Measurements from ENCODE around the gene LRRC71.

LRRC71 gene

DNA sequence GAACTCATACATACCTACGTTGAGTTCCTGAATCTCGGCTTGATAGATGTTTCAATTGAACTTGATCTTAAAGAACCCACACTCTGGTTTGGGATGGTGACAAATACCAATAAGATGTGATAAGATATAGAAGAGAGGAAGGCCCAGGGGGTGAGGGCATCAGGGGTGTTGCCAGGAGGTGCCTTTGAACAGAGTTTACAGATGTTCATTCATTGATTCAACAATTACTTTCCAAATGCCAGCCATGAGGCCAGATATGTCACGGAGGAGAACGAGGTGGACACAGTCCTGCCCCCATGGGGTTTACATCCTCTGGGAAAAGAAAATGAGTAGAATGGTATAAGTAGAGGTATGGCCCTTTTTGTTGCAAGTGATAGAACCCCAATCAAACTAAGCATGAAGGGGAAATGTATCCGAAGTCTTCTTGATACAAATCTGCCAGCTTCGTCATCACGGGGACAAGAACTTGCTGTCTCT is 659 bp downstream of the LRRC71 start:
- no peaks in the 10 kb centered on the region for H3K27me3 ChIP-seq

DNA sequence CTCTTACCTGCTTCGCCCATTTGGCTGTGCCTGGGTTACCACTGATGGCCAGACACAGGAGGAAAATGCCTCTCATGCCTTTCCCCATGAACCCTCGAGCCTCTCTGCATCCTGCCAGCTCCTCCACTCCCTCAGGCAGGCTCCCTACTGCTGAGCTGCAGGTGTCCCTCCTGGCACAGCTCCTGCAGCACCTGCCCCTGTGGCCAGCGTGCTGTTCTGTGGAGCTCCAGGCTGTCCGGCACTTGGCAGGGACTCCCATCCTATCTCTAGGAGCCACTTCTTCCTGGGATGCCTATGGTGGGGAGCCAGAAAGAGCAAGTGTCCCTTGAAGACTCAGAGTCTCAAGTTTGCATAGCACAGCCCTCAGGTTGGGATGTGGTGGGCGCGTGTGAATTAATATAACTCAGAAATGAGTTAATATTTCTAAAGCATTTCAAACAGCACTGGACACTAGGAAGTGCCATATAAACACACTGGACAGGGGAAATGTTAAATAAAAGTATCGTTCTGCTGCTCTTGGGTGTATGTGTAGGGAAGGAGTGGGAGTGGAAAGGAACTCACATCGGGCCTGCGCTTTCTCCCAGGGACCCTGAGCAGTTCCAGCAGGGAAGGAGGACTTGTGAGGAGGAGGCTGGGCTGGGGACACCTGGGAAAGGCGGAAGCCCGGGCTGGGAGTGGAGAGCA is 2.7 kb downstream of the LRRC71 start:
- no peak overlapping the region for H3K4me3 ChIP-seq (ENCODE audit: low read depth, low read length)
- no peaks in the 10 kb centered on the region for H3K9me3 ChIP-seq
- DNase-seq = no peak
- no peaks in the 10 kb centered on the region for H3K36me3 ChIP-seq
- TF ChIP-seq, protein P1, sequence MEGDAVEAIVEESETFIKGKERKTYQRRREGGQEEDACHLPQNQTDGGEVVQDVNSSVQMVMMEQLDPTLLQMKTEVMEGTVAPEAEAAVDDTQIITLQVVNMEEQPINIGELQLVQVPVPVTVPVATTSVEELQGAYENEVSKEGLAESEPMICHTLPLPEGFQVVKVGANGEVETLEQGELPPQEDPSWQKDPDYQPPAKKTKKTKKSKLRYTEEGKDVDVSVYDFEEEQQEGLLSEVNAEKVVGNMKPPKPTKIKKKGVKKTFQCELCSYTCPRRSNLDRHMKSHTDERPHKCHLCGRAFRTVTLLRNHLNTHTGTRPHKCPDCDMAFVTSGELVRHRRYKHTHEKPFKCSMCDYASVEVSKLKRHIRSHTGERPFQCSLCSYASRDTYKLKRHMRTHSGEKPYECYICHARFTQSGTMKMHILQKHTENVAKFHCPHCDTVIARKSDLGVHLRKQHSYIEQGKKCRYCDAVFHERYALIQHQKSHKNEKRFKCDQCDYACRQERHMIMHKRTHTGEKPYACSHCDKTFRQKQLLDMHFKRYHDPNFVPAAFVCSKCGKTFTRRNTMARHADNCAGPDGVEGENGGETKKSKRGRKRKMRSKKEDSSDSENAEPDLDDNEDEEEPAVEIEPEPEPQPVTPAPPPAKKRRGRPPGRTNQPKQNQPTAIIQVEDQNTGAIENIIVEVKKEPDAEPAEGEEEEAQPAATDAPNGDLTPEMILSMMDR (IDR thresholded peaks at IDR 0.05; ENCODE audit: low read depth, low read length) = no peak
- H3K4me1 ChIP-seq = peaks cover 6% of the 10 kb centered on the region
- H3K27me3 ChIP-seq = no peaks in the 10 kb centered on the region

More for the DNA sequence above, 659 bp downstream of the LRRC71 start:
- TF ChIP-seq, protein P1 (IDR thresholded peaks at IDR 0.05; ENCODE audit: low read depth, low read length) = no peak
- DNase-seq = no peak
- no peaks in the 10 kb centered on the region for H3K36me3 ChIP-seq
- H3K4me3 ChIP-seq (ENCODE audit: low read depth, low read length) = no peak overlapping the region
- H3K9me3 ChIP-seq = no peaks in the 10 kb centered on the region
- H3K4me1 ChIP-seq = peaks cover 6% of the 10 kb centered on the region

DNA sequence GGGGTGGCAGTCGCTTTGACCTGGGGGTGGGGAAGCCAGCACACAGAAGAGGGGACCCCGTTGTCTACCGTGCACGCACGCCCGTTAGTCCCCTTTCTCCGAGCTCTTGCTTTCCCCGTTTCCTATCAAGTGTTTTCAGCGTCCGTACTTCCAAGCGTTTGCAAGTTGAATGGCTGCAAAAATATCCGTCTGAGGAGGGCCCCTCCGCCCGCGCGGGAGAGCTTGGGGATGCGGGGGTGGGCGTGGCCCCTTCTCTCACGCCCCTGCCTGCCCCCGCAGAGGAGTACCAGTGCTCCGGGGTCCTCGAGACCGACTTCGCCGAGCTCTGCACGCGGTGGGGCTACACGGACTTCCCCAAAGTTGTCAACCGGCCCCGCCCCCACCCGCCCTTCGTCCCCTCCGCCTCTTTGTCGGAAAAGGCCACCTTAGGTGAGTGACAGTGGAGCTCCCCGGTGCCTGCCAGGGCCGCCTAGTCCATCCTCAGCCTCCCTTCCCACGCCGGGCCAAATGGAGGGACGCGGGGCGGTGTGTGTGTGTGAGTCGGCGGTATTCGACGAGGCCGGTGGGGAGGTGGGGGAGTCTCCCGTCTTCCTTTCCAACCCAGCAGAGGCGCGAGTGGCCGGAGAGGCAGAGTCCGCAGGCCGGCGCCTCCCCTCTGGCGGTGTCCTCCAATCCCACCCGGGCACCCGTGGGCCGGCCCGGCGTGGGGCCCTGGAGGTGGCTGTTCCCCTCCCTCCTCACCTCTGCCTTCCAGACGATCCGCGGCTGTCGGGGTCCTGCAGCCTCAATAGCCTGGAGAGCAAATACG is 3.4 kb downstream of the LRRC71 start:
- TF ChIP-seq, protein P1 (IDR thresholded peaks at IDR 0.05; ENCODE audit: low read depth, low read length) = no peak
- Histone ChIP-seq H3K27me3 (peaks cover under 1% of the 10 kb centered on the region; the same call in 1 of the 2 replicates), H3K4me1 (peaks cover 6% of the 10 kb centered on the region), H3K4me3 (ENCODE audit: low read depth, low read length) (no peak overlapping the region), H3K9me3 (no peaks in the 10 kb centered on the region), H3K36me3 (no peaks in the 10 kb centered on the region)
- DNase-seq = no peak

DNA sequence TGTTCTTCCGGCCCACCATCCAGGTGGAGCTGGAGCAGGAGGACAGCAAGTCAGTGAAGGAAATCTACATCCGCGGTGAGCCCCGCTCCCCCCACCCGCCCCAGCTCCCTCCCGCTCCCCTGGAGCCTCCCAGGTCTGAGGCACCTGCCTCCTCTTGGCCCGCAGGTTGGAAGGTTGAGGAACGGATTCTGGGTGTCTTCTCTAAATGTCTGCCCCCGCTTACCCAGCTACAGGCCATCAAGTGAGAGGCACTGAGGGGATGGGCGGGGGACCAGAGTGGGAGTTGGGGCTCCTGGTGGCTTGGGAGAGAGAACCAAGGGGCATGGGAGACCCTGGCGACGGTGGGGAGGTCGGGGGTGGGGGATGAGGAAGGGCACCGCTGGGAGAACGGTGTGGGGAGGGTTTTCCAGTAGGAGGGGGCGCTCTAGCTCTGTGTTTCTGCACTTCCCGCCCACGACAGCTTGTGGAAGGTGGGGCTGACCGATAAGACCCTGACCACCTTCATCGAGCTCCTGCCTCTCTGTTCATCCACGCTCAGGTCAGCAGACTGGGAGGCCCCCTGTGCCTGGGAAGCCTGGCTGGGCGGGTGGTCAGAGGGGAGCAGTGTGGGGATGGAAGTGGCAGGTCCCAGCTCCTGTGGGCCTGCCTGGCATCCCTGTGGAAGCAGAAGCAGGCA is 4.2 kb downstream of the LRRC71 start:
- DNase-seq = no peak
- TF ChIP-seq, protein P1 (IDR thresholded peaks at IDR 0.05; ENCODE audit: low read depth, low read length) = no peak
- H3K9me3 ChIP-seq = no peaks in the 10 kb centered on the region
- no peak overlapping the region for H3K4me3 ChIP-seq (ENCODE audit: low read depth, low read length)
- H3K36me3 ChIP-seq = no peaks in the 10 kb centered on the region
- peaks cover 6% of the 10 kb centered on the region for H3K4me1 ChIP-seq
- H3K27me3 ChIP-seq = peaks cover 2% of the 10 kb centered on the region; the same call in 1 of the 2 replicates

DNA sequence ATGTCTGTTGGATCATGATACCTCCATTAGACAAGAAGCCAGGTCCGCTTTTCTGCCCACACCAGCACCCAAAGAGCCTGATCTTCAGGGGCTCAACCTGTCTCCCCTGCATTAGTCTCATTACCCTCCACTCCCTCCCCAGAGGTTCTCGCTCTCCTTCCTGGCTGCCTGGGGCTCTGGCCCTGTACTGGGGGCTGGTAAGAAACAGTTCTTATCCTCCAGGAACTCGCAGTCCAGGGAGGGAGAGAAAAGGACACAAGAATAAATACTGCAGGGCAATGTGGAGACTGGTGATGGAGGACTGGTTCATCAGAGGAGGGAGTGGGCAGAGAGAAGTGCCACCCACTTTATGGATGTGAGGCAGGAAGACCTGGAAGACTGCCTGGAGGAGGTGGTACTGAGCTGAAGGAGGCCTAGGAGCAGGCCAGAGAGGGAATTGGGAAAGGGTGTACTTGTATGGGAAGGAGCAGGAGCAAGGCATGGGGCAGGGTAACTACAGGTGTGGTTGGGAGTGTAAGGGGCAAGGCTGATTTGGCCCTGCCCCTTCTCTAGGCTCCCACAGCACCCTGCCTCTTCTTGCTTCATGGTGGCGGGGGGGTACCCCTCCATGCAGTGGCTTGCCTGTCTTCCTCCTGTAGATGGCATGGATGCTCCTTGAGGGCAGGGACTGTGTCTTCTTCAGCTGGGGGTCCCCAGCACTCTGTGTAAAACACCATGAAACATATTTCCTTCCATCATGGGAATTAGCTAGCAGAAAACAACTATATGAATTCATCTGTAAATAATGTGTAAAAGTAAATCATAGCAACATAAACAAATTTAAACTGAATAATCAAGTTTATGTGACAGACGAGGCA is 5.0 kb downstream of the LRRC71 start:
- H3K36me3 ChIP-seq = no peaks in the 10 kb centered on the region
- H3K9me3 ChIP-seq = no peaks in the 10 kb centered on the region
- DNase-seq = no peak
- peaks cover 2% of the 10 kb centered on the region; the same call in 1 of the 2 replicates for H3K27me3 ChIP-seq
- no peak overlapping the region for H3K4me3 ChIP-seq (ENCODE audit: low read depth, low read length)
- TF ChIP-seq, protein P1 (IDR thresholded peaks at IDR 0.05; ENCODE audit: low read depth, low read length) = no peak
- no peaks in the 10 kb centered on the region; the same call in 1 of the 2 replicates for H3K4me1 ChIP-seq
